8988T (cell line): Measurements from ENCODE around the gene ABHD15.

ENCODE experiments used
- DNase-seq: peaks from one replicate; pipeline ENCODE4 v3.0.0; 2011

Gene ABHD15

GRCh38 chr17:29514792-29515191, 52.0 kb downstream of the ABHD15 start:
- DNase-seq = no peak

GRCh38 chr17:29510953-29511352, 55.9 kb downstream of the ABHD15 start:
- DNase-seq = no peak
